ENCODE results near the gene COL19A1.

Gene COL19A1

DNA sequence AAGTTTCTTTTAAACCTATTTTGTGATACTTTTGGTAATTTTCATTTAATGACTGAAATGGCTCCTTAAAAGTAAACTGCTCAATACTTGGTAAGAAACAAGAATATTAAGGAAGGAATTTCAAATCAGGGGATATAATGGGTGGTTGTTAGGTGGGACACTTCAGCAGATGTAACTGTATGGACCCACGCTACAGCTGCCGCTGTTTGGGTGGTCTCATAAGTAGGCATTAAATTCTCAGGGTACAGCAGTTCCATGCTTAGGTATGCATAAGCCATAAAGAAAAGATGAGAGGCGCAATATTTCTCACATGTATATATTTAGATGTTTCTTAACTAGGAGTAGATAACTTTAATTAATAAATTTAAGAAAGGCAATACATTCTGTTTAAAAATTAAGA lies 35.0 kb downstream of the COL19A1 start:
- H3K9me2 ChIP-seq (replicated peaks; ENCODE audit: low read depth, low read length) = no peaks in the 10 kb centered on the region
- no peaks in the 10 kb centered on the region for H3K79me2 ChIP-seq (ENCODE audit: insufficient read depth, low read length)
- H3K4me3 ChIP-seq (ENCODE audit: low read length, poor library complexity, severe bottlenecking) = no peak overlapping the region
- H4K20me1 ChIP-seq (ENCODE audit: insufficient read depth, low read length, poor library complexity, severe bottlenecking) = no peaks in the 10 kb centered on the region
- H3K4me1 ChIP-seq (ENCODE audit: insufficient read depth, low read length, poor library complexity, severe bottlenecking) = no peaks in the 10 kb centered on the region
- H3K27me3 ChIP-seq (ENCODE audit: insufficient read depth, low read length, poor library complexity, severe bottlenecking) = no peaks in the 10 kb centered on the region
- no peak overlapping the region for H3K9ac ChIP-seq (ENCODE audit: low read depth, low read length, poor library complexity, severe bottlenecking)
- H3K36me3 ChIP-seq (ENCODE audit: insufficient read depth, low read length) = no peaks in the 10 kb centered on the region
- TF ChIP-seq, protein P1, sequence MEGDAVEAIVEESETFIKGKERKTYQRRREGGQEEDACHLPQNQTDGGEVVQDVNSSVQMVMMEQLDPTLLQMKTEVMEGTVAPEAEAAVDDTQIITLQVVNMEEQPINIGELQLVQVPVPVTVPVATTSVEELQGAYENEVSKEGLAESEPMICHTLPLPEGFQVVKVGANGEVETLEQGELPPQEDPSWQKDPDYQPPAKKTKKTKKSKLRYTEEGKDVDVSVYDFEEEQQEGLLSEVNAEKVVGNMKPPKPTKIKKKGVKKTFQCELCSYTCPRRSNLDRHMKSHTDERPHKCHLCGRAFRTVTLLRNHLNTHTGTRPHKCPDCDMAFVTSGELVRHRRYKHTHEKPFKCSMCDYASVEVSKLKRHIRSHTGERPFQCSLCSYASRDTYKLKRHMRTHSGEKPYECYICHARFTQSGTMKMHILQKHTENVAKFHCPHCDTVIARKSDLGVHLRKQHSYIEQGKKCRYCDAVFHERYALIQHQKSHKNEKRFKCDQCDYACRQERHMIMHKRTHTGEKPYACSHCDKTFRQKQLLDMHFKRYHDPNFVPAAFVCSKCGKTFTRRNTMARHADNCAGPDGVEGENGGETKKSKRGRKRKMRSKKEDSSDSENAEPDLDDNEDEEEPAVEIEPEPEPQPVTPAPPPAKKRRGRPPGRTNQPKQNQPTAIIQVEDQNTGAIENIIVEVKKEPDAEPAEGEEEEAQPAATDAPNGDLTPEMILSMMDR (conservative IDR thresholded peaks at IDR 0.05; ENCODE audit: low read length) = no peak
- TF ChIP-seq EZH2phosphoT487 (IDR thresholded peaks at IDR 0.05; ENCODE audit: borderline replicate concordance) = no peak
- no peaks in the 10 kb centered on the region for H3F3A ChIP-seq (ENCODE audit: low read depth)
- no peaks in the 10 kb centered on the region for H3K9me3 ChIP-seq (ENCODE audit: insufficient read depth, low read depth, low read length)
- no peak overlapping the region for H2AFZ ChIP-seq (ENCODE audit: low read length)
- no peak overlapping the region for H3K4me2 ChIP-seq (ENCODE audit: low read depth, low read length, poor library complexity, severe bottlenecking)

DNA sequence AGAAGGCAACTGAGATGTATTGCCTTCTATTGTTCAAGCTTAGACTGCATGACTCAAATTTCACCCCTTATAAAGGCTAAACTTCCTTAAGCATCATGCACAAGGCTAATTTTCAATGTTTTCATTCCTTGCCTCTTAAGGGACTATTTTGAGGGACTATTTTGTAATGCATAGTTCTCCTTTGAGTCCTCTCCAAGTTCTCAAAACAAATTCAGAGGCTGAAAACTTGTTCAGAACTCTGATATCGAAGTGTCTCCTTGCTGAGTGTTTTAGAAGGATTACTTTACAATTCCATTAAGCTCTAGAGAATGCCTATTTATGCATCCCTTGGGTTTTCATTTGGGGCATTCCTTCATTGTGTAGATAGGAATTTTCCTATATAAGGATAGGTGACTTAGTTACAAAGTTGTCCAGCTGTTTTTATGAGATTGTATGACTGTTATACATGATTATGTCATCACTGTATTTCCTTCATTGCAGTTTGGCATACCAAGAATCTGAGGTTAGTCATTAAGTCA lies 41.7 kb downstream of the COL19A1 start:
- Histone ChIP-seq H3K9ac (ENCODE audit: low read depth, low read length, poor library complexity, severe bottlenecking) (no peak overlapping the region), H2AFZ (ENCODE audit: low read length) (no peak overlapping the region), H3K9me2 (replicated peaks; ENCODE audit: low read depth, low read length) (no peaks in the 10 kb centered on the region), H3K4me2 (ENCODE audit: low read depth, low read length, poor library complexity, severe bottlenecking) (no peak overlapping the region), H4K20me1 (ENCODE audit: insufficient read depth, low read length, poor library complexity, severe bottlenecking) (no peaks in the 10 kb centered on the region), H3K4me3 (ENCODE audit: low read length, poor library complexity, severe bottlenecking) (no peak overlapping the region), H3K9me3 (ENCODE audit: insufficient read depth, low read depth, low read length) (no peaks in the 10 kb centered on the region), H3K36me3 (ENCODE audit: insufficient read depth, low read length) (no peaks in the 10 kb centered on the region), H3F3A (ENCODE audit: low read depth) (no peaks in the 10 kb centered on the region), H3K79me2 (ENCODE audit: insufficient read depth, low read length) (no peaks in the 10 kb centered on the region), H3K4me1 (ENCODE audit: insufficient read depth, low read length, poor library complexity, severe bottlenecking) (no peaks in the 10 kb centered on the region), H3K27me3 (ENCODE audit: insufficient read depth, low read length, poor library complexity, severe bottlenecking) (no peaks in the 10 kb centered on the region)
- no peak for TF ChIP-seq EZH2phosphoT487 (IDR thresholded peaks at IDR 0.05; ENCODE audit: borderline replicate concordance)
- TF ChIP-seq, protein P1 (conservative IDR thresholded peaks at IDR 0.05; ENCODE audit: low read length) = no peak

DNA sequence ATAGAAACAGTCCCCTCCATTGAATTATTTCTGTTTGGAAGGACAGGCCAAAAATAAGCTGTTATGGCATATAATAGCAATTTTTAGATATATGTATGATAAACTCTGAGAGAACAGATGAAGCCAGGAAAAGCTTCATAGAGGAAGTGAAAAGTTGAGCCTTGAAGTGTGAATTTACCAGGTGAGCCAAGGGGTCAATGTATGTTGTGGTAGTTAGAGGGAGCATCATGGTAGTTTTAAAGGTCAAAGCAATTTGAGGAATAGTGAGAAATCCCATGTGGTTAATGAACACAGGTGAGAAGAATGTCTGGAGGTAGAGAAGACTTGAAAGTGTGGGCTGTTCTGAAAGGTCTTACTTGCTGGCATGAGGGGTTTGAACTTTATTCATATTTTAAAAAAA lies 47.0 kb downstream of the COL19A1 start:
- Histone ChIP-seq H3K27me3 (ENCODE audit: insufficient read depth, low read length, poor library complexity, severe bottlenecking) (no peaks in the 10 kb centered on the region), H3K4me3 (ENCODE audit: low read length, poor library complexity, severe bottlenecking) (no peak overlapping the region), H3K4me1 (ENCODE audit: insufficient read depth, low read length, poor library complexity, severe bottlenecking) (no peaks in the 10 kb centered on the region), H3K4me2 (ENCODE audit: low read depth, low read length, poor library complexity, severe bottlenecking) (no peak overlapping the region), H3F3A (ENCODE audit: low read depth) (no peaks in the 10 kb centered on the region), H3K36me3 (ENCODE audit: insufficient read depth, low read length) (no peaks in the 10 kb centered on the region), H3K9me2 (replicated peaks; ENCODE audit: low read depth, low read length) (no peaks in the 10 kb centered on the region), H3K79me2 (ENCODE audit: insufficient read depth, low read length) (no peaks in the 10 kb centered on the region), H3K9me3 (ENCODE audit: insufficient read depth, low read depth, low read length) (no peaks in the 10 kb centered on the region), H4K20me1 (ENCODE audit: insufficient read depth, low read length, poor library complexity, severe bottlenecking) (no peaks in the 10 kb centered on the region), H3K9ac (ENCODE audit: low read depth, low read length, poor library complexity, severe bottlenecking) (no peak overlapping the region), H2AFZ (ENCODE audit: low read length) (no peak overlapping the region)
- no peak for TF ChIP-seq EZH2phosphoT487 (IDR thresholded peaks at IDR 0.05; ENCODE audit: borderline replicate concordance)
- TF ChIP-seq, protein P1 (conservative IDR thresholded peaks at IDR 0.05; ENCODE audit: low read length) = no peak

All from Loucy (cell line).